Tibial artery (tissue), 4 donors: ENCODE results near the gene FDX1.

Experiments
- DNase-seq, 2 donors: peaks; one replicate each; pipeline ENCODE4 v3.0.0-alpha.2; 2019
- H3K27ac ChIP-seq, 2 donors: fragments of 200-600 bp; sonication (generic) in 1 of 2; 1 replicate in 1 of 2; 2 replicates in 1 of 2; pipeline ENCODE4 v1.5.1; 2018 to 2019; ENCODE audit warnings: mild to moderate bottlenecking in 1 of 2
- H3K27me3 ChIP-seq, 2 donors: fragments of 200-600 bp; sonication (generic) in 1 of 2; one replicate each; pipeline versions ENCODE4 v1.5.1 to v1.6.0; 2016 to 2019
- H3K36me3 ChIP-seq, 3 donors: fragments of 200-600 bp; sonication (generic) in 2 of 3; one replicate each; pipeline ENCODE4 v1.5.1; 2016 to 2019; ENCODE audit warnings: mild to moderate bottlenecking in 2 of 3
- H3K4me1 ChIP-seq, 4 donors: fragments of 200-600 bp; sonication (generic) in 2 of 4; 1 replicate in 3 of 4; 2 replicates in 1 of 4; pipeline ENCODE4 v1.5.1; 2016 to 2019
- H3K4me3 ChIP-seq, 2 donors: fragments of 200-600 bp; sonication (generic) in 1 of 2; 1 replicate in 1 of 2; 2 replicates in 1 of 2; pipeline ENCODE4 v1.5.1; 2018 to 2019; ENCODE audit warnings: mild to moderate bottlenecking in 2 of 2
- H3K9me3 ChIP-seq, 3 donors: fragments of 200-600 bp; sonication (generic) in 1 of 3; one replicate each; pipeline ENCODE4 v1.5.1; 2016 to 2019
- intact Hi-C: fragments of 100-400 bp; cut with DNase I; formaldehyde crosslinking; loops from one replicate; pipeline ENCODE4 v1.15.0; 2023; ENCODE audit warnings: low total_unique reads
- TF ChIP-seq, protein P1 (sequence below), 2 experiments: fragments of 200-600 bp in 1 of 2; fragments of 450-650 bp in 1 of 2; IDR thresholded peaks; one replicate each; pipeline ENCODE4 v1.5.1; 2017 to 2019; ENCODE audit warnings: antibody characterized with exemption in 2 of 2, mild to moderate bottlenecking in 1 of 2, moderate library complexity in 1 of 2

Gene FDX1

DNA sequence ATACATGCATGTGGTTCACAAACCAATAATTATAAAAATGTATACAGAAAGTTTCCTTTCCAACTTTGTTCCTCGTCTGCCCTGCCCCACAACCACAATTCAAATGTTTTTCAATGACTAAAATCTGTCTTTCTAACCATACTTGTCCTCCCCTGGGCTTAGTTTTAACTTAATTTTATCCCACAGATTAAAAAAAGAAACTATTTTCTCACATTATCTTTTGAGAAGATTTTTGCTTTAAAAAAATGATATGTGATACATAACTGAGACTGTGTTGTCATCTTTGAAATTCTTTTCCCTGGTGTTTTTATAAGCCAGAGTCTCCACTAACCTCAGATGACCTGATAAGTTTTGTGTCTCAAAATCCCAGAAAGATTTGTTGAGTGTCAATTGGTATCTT is 79.0 kb downstream of the FDX1 start:
- Histone ChIP-seq H3K9me3 (no peaks in the 10 kb centered on the region), H3K4me3 (no peak overlapping the region), H3K27ac (no peak overlapping the region), H3K4me1 (peaks cover 0 to 5% (median 0%) of the 10 kb centered on the region in 4 donors), H3K27me3 (no peaks in the 10 kb centered on the region), H3K36me3 (no peaks in the 10 kb centered on the region)
- TF ChIP-seq, protein P1, sequence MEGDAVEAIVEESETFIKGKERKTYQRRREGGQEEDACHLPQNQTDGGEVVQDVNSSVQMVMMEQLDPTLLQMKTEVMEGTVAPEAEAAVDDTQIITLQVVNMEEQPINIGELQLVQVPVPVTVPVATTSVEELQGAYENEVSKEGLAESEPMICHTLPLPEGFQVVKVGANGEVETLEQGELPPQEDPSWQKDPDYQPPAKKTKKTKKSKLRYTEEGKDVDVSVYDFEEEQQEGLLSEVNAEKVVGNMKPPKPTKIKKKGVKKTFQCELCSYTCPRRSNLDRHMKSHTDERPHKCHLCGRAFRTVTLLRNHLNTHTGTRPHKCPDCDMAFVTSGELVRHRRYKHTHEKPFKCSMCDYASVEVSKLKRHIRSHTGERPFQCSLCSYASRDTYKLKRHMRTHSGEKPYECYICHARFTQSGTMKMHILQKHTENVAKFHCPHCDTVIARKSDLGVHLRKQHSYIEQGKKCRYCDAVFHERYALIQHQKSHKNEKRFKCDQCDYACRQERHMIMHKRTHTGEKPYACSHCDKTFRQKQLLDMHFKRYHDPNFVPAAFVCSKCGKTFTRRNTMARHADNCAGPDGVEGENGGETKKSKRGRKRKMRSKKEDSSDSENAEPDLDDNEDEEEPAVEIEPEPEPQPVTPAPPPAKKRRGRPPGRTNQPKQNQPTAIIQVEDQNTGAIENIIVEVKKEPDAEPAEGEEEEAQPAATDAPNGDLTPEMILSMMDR (IDR thresholded peaks at IDR 0.05) = no peak
- intact Hi-C loops = no loop called here
- DNase-seq = no peak

DNA sequence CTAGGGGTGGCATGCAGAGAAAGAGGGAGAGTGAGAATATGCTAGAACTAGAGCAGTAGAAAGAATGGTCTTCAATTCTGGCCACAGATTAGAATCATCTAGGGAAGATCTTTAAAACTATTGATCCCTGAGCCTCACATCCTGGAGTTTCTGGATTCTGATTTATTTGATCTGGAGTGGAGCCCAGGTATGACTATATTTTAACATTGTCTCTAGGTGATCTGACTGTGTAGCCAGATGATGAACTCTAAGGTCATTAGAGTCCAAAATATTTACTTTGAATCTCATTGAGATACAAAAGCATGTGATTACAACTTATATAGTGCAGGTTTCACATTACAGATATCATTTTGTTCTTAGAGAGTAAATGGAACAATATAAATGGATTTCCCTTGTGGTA is 79.7 kb downstream of the FDX1 start:
- peaks cover 0 to 5% (median 0%) of the 10 kb centered on the region in 4 donors for H3K4me1 ChIP-seq
- H3K27me3 ChIP-seq = no peaks in the 10 kb centered on the region
- intact Hi-C loops = no loop called here
- TF ChIP-seq, protein P1 (IDR thresholded peaks at IDR 0.05) = no peak
- H3K27ac ChIP-seq = no peak overlapping the region
- no peak overlapping the region for H3K4me3 ChIP-seq
- H3K36me3 ChIP-seq = no peaks in the 10 kb centered on the region
- H3K9me3 ChIP-seq = no peaks in the 10 kb centered on the region
- DNase-seq = no peak

DNA sequence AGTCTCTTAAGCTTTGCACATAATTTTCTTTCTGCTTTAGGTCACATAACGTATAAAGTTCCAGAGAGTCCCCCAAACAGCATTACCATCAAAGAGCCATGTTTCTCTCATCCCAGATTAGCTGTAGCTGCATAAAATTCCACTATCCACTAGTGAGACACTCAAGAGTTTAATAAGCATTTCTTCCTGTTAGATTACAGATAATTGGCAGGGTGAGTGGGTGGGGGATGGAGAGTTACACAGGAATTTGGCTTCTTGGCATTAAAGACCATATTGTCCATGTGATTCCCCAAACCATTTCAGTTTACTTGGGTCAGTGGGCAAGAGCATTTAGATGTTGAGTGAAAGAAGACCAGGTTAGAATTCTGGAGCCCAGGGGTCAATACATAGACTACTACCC is 82.3 kb downstream of the FDX1 start:
- H3K27me3 ChIP-seq = no peaks in the 10 kb centered on the region
- peaks cover 0 to 5% (median 0%) of the 10 kb centered on the region in 4 donors for H3K4me1 ChIP-seq
- intact Hi-C loops = no loop called here
- H3K9me3 ChIP-seq = no peaks in the 10 kb centered on the region
- TF ChIP-seq, protein P1 (IDR thresholded peaks at IDR 0.05) = no peak
- no peaks in the 10 kb centered on the region for H3K36me3 ChIP-seq
- no peak overlapping the region for H3K4me3 ChIP-seq
- no peak overlapping the region for H3K27ac ChIP-seq
- DNase-seq = no peak

DNA sequence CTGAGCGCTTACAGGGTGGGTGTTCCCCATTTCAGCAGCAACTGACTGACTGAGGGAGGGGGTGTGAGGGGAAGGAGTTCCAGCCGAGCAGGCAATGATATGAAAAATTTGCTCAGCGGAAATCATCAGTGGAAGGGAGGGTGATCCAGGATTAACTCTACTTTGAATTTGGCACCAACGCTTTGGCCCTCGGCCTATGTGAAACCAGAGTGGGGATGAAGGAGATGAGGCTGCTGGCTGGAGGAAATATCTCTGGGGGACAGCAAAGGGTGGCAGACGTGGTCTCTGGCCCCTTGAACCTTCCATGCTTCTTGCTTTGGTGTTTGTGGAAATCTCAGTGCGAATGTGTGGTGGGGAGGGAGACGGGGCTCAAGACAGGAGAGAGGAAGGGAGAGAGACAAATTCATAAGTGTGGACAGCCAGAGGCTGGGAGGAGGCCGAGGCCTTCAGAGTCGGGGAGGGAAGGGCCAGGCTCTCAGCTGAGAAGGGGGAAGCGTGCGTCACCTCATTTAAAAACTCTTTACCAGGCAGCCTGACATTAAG is 83.6 kb downstream of the FDX1 start:
- H3K27ac ChIP-seq = no peak overlapping the region
- TF ChIP-seq, protein P1 (IDR thresholded peaks at IDR 0.05) = no peak
- H3K4me3 ChIP-seq = no peak overlapping the region
- peaks cover 0 to under 1% (median 0%) of the 10 kb centered on the region in 4 donors for H3K4me1 ChIP-seq
- intact Hi-C loops = no loop called here
- DNase-seq = no peak
- no peaks in the 10 kb centered on the region for H3K27me3 ChIP-seq
- no peaks in the 10 kb centered on the region for H3K36me3 ChIP-seq
- no peaks in the 10 kb centered on the region for H3K9me3 ChIP-seq

DNA sequence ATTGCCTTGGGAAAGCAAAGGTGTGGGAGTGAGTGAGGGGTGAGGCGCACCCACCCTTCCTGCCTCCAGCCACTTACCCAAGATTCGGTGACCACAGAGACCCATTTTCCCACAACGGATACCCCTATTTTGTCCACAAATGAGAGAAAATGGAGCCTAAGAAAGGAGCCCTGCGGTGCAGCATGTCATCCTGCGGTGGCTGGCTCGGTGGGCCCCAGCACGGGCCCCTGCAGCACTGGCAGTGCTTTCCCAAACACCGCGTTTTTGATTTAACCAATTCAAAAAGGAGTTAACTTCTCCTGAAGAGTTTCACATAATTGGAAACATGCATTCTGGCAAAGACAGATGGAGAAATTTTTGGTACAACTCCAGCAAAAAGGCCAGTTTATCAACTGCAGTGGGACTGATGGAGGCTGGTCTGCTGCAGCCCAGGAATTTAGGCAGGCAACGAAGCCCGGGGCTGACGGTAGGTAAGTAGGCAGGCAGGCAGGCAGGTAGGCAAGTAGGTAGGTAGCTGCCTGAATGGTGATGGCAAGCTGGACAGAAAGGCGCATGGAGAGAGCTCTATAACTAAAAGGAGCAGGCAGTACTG is 84.2 kb downstream of the FDX1 start:
- DNase-seq = no peak

More for the DNA sequence above, 84.2 kb downstream of the FDX1 start:
- Histone ChIP-seq H3K27me3 (no peaks in the 10 kb centered on the region), H3K4me1 (no peaks in the 10 kb centered on the region), H3K9me3 (no peaks in the 10 kb centered on the region), H3K4me3 (no peak overlapping the region), H3K36me3 (no peaks in the 10 kb centered on the region), H3K27ac (no peak overlapping the region)
- TF ChIP-seq, protein P1 (IDR thresholded peaks at IDR 0.05) = no peak
- intact Hi-C loops = no loop called here
